Hematopoietic multipotent progenitor cell (in vitro differentiated cells): ENCODE measurements around the gene PHF3. TPM values are rescaled to one million over a fixed set of nuclear protein-coding genes. Genes with fewer than 3 reads are reported as not detected.
"Not testable (repeated sequence)": the region's sequence is repeated elsewhere in the genome, so short reads cannot be mapped to it uniquely, and the experiment has no call there.

Source experiments
- DNase-seq, 3 donors: peaks; one replicate each; pipeline ENCODE4 v3.0.0-alpha.2; 2011 to 2015; ENCODE audit warnings: low read depth in 2 of 3, low spot score in 2 of 3
- total RNA-seq: library from RNA; depleted of rRNA; stranded (reverse); fragments of >200 nt; gene quantifications from one replicate; pipeline ENCODE4 v1.2.3, GENCODE V29; 2012

Gene PHF3
- total RNA-seq, 1 donor = 31.0 TPM

DNA sequence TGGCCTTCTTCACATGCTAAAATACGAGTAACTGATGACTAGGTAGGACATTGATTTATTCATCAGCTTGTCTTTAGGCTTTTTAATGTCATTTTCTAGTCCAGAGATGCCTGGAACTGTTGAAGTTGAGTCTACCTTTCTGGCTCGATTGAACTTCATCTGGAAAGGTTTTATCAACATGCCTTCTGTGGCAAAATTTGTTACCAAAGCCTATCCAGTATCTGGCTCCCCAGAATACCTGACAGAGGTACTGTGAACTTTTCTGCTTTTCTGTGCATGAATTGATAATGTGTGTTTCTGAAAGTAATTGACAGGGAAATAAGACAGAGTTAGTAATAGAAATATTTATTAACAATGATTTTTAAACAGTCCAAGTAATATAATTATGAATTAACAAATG lies 71.0 kb downstream of the PHF3 start:
- DNase-seq = no peak

DNA sequence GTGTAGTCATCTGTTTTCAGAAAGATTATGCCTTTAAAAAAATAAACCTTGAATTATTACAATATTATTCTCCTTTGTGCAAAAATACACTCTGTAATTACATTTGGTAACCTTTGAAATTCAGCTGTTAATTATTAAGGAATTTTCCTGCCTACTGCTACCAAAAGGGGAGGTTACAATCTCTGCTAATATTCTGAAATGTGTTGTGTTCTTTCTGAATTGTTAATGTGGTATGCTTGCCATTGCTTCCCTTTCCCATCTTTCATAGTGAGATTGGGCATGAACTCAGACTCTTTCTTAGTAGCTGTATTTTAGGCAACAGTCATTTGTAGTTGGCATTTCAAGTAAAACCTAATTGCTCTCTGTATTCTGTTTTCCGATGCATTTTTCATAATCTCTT lies 73.0 kb downstream of the PHF3 start:
- no peak for DNase-seq

DNA sequence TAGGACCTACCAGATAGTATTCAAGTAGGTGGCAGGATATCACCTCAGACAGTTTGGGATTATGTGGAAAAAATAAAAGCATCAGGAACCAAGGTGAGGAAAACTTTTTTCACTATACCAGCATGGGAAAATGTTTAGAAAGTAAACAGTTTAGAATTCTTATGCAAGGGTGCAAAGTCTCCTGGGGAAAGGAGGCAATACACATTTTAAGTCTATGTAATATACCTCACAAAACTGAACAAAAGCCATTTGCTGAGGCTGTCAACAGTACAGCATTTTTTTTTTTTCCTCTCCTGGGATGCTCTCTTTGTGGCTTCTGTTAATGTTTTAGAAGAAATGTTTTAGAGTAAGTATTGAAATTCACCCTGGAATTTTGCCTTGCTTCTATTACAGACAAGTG lies 73.5 kb downstream of the PHF3 start:
- DNase-seq = no peak

DNA sequence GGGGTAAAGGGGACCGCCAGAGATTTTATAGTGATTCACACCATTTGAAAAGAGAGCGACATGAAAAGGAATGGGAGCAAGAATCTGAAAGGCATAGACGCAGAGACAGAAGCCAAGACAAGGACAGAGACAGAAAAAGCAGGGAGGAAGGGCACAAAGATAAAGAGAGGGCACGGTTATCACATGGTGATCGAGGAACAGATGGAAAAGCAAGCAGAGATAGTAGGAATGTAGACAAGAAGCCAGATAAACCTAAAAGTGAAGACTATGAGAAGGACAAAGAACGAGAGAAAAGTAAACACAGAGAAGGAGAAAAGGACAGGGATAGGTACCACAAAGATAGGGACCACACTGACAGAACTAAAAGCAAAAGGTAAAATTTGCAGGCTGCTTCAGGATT lies 77.7 kb downstream of the PHF3 start:
- DNase-seq = no peak

DNA sequence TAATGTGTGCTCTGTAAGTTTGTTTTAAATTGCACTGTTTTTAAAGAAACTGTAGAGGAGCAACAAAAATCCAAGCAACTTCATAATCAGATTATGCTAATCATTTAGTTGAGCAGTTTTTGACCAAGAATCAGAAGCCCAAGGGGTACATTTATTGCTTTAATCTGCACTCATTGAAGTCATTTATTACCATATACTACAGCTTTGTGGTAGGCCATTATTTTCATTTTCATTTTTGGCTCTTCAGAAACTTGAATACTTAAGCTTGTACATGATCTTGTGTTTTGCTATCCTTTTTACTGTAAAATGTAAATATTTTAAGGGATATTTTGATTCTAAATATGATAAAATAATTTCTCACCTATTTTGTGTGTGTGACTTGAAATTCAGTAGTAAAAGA lies 78.5 kb downstream of the PHF3 start:
- no peak for DNase-seq

DNA sequence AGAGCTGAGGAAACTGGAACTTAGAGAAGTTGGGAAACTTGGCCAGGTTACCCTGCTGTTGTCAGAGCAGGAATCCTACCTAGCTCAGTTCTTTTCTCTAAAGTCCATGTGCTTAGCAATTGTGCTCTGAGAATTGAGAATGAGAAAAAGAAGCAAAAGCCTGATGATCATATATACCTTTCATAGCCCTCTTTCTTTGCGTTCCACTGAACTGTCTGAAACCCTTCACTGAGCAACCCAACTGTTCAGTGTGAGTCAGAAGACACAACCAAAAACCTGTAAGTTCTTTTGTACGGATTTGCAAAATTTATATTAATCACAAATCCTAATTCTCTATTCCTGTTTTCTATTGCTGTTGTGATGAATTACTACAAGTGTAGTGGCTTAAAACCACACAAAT lies 80.6 kb downstream of the PHF3 start:
- no peak for DNase-seq

DNA sequence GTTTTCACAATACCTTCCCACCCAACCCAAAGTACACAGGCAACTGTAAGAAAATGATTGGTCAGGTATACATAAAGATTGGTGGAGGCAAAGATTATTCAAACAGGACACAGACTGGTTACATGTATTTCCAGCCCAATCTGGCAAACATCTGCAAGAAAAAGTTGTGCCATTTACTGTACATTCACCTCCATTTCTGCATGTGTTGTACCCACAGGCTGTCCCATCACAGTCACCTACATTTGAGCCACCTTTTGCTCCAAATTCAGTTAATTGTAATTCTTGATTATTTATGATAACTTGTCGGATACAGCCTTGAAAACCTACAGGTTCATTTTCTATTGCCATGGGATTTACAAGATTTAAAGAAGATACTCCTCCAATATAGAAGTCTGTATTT lies 85.6 kb downstream of the PHF3 start:
- DNase-seq = no peak

DNA sequence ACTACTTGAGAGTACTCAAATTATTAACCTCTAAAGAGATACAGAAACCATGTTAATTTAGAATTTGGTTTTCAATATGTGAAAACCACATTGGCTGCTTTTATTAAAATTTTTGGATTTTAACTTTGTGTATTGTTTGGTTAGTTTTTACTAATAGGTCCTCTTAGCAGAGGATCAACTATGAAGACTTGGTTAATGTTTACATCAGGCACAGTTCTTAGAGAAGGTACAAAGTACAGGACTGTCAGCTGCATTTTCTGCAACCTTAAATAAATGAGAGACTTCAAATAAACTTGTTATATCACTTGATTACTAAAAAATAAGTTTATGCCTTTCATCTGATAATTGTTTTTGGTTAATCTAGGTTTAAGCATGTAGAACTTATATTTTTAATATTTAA lies 89.1 kb downstream of the PHF3 start:
- no peak for DNase-seq

DNA sequence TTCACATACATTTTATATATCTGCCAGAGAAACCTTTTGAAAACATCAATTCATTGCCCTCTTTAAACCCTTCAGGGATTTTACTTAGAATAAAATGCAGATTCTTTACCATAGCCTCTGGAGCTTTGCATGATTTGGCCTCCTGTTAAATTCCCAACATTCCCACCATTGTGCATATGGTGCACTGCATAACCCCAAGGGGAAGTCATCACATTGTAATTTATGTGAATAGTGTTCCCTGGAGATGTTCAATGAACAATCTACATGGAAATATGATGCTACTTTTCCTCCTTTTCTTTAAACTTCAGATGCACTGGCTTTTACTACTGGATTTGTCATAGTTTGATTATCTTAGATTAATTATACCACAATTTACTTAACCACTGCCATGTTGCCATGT lies 94.7 kb downstream of the PHF3 start:
- no peak for DNase-seq

DNA sequence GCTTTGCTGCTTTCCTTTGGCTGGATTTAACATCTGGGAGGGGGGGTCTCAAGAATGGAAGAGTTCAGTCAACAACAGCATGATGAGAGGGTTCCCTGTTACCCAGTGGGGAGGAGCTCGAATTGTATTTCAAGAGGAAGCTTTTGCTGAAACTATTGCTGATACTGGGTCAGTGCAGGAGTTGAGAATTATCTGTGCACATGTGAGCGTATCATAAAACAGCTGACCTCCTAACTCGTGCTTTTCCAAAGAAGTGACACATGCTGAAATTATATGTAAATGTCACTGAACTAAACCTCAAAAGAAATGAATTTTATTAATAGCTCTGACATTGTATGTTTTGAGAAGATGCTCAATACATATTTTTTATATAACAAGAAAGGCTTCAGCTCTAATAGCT lies 96.3 kb downstream of the PHF3 start:
- DNase-seq = no peak

DNA sequence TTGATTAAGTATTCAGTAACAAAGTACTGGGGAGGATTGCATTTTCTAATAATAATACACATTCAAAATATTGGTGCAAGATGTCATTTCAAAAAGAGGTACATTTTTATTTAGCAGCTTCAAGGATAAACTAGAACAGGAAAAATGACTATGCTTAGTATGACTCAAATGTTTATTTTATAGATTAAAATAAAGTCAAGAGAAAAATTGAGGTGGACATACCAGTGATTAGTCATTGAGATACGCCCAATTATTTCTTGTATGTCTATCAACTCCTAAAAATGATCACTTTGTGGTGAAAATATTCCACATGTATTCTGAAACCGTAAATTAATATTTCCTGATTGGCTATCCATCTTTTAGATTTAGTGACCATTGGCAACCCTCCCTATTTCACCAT lies 96.7 kb downstream of the PHF3 start:
- no peak for DNase-seq

DNA sequence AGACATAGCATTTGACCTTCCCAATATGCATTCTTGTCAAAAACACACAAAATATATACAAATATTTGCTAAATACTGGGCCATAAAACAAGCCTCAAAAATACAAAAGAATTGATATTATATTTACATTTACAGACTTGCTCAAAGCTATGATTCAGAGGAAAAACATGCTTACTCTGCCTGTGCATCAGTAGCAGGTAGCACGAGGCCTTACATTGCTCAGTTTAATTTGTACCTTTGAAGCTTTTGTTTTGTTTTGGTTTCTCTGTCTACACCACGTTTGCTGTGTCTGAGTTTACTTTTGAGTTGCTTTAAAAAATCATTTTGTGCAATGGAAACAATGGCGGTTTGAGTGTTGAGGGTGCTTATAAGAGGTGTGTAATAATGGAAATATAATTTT lies 99.3 kb downstream of the PHF3 start:
- no peak for DNase-seq

DNA sequence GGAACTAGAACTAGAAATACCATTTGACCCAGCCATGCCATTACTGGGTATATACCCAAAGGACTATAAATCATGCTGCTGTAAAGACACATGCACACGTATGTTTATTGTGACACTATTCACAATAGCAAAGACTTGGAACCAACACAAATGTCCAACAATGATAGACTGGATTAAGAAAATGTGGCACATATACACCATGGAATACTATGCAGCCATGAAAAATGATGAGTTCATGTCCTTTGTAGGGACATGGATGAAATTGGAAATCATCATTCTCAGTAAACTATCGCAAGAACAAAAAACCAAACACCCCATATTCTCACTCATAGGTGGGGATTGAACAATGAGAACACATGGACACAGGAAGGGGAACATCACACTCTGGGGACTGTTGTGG lies 102.6 kb downstream of the PHF3 start:
- not testable (repeated sequence) for DNase-seq

DNA sequence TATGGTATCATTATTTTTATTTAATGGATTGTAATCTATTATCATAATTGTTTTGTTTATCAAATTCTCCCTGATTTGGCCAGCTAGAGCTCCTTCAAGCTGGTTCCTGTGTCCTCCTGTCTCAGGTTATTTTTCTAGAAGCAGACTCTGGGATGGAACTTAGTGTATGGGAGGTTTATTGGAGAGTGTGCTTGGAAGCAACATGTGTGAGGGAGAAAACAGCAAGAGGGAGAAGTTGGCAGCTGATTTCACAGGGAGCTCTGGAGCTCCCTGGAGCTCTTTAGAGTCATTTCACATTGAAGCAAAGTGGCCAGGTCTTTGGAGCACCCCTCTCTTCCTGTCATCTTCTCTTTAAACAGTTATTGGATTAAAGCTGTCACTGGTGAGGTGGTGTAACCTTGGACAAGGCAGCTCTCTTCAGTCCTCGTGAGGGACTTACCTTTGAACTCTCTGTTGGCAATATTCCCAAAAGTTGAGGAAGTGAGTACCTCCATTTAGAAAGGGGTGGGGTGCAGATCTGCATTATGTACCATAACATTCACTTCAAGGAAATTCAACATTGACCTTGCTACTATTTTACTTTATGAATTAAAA lies 103.6 kb downstream of the PHF3 start:
- DNase-seq = no peak

DNA sequence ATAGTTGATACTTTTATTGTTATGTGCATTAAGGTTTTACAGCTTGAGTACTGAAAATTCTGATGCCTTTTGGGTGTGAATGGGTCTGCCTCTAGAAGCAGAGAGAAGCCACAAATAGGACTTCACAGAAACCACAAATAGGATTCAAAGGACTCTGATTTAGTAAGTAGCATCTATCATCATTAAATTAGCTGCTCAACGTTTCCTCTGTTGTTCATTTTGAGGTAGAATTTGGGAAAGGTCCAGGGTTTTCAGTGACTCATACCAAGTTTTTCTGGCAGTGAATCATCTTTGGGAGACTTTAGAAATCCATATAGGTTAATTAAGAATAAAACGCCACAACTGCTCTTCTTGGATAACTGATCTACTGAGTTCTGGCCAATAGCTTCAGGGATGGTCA lies 105.1 kb downstream of the PHF3 start:
- no peak for DNase-seq

DNA sequence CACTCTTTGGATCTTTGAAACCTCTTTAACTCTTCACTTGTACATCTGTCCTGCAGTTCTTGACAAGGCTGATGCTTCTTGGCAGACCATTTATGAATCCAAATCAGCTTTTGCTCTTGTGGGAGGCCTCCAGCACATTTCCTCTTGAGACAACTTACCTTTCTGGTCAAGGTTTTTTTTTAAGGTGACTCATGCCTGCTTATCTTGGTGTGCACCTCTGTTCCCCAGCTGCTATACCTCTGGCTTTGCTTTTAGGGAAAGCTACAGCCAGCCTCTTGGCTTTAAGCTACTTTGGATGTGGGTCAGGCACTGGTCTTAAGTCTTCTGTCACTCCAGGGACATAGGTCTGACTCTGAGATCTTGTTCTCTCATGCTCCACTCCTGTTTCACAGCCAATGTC lies 106.5 kb downstream of the PHF3 start:
- DNase-seq = no peak

DNA sequence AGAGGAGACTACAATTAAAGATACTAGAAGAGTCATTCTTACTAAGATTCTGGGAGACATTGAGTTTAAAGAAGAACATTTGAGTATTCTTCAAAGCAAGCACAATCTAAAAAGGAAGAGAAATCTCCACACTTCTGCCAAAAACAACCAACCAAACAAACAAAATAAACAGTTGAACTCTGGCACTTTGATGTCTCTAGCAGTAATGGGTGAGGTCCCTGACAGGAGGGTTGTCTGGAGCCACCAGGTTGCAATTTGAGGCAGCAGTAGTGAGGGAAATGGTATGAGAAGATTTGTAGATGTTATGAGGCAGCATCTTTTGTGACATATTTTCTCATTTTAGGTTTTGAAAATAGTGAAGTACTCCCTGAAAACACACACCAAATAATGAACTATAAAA lies 108.1 kb downstream of the PHF3 start:
- no peak for DNase-seq

DNA sequence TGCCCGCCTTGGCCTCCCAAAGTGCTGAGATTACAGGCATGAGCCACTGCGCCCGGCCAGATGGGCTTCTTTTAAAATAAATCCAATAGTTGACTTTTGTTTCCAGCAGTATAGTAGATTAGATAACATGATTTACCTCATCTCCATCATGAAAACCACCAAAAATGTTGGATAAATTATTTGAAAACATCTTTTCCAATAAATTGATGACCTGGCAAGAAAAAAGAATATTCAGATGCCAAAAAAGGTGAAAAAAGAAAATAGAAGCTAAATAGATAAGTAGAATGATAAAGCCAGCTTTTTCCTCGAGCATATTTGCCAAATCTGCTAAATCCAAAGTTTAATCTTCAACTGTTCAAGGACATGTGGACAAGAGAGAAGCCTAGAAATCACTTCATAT lies 109.2 kb downstream of the PHF3 start:
- no peak for DNase-seq

DNA sequence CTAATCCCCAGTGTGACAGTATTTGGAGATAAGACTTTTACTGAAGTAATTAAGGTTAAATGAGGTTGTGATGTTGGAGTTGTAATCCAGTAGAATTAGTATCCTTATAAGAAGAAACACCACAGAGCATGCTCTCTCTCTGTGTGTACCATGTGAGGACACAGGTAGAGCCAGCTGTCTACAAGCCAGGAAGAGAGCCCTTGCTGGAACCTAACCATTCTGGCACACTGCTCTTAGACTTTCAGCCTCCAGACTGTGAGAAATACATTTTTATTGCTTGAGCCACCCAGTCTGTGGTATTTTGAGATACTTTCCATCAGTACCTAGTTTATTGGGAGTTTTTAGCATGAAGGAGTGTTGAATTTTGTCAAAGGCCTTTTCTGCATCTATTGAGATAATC lies 110.2 kb downstream of the PHF3 start:
- no peak for DNase-seq

DNA sequence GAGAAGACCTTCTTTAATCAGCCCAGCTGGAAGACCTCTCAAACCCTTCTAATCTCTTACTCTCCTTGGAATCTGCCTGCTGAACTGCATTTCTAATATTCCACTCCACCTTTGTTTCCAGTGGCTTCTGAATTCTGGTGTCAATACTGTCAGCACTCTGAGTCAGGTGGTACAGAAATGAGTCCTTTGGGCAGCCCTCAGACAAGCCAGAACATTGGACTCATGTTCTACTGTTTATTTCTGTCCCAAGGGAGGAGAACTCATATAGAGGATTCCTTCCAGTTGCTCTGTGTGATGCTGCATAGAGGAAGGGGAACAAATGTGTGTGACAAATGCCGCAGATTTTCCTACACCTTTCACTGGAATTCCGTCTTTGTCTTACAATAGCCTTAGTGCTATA lies 114.8 kb downstream of the PHF3 start:
- DNase-seq = no peak

DNA sequence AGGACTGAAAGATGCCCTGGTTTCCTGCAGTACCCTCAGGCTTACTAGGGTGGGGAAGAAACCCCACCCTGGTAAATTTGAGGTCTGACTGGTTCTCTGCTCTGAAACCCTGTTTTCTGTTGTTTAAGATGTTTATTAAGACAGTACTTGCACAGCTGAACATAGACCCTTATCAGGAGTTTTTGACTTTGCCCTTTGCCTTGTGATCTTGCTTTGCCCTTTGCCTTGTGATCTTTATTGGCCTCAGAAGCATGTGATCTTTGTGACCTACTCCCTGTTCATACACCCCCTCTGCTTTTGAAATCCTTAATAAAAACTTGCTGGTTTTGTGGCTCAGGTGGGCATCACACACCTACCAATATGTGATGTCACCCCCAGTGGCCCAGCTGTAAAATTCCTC lies 121.7 kb downstream of the PHF3 start:
- DNase-seq = not testable (repeated sequence)

DNA sequence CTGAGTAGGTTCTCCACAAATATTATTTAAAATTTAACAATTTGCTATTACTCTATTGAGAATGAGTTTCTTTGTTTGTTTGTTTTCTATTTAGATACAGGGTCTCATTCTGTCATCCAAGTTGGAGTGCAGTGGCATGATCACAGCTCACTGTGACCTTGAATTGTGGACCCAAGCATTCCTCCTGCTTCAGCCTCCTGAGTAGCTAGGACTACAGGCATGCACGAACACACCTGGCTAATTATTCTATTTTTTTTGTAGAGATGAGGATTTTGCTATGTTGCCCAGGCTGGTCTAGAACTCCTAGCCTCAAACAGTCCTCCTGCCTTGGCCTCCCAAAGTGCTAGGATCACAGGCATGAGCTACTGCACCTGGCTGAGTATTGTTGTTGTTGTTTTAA lies 122.2 kb downstream of the PHF3 start:
- no peak for DNase-seq

DNA sequence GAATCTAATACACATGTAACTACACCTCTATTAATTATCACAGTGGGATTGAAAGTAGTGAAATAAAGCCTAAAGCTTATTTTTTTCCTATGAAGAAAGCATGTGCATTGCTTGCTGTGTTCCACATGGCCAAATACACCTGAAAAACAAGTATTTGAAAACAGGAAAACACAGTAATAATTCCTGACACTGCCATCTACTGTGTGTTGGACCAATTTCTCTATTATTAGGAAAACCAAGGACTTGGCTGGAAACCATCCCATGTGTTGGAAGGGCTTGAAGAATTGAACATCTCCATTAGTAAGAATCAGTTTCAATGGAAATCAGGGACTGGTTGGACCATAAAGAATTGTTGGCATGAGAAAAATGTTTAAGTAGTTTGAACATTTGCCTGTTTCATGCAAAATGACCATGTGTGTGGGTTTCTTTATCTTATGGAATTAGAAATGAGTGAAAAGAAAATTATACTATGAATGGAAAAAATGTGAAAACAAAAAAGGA lies 124.1 kb downstream of the PHF3 start:
- no peak for DNase-seq
